HG02759 (cell line): ENCODE results near the gene SLC22A15.
"Not testable (repeated sequence)": the region's sequence is repeated elsewhere in the genome, so short reads cannot be mapped to it uniquely, and the experiment has no call there.

ENCODE experiments used
- ATAC-seq: cut with Tn5 transposase; IDR thresholded peaks from one replicate; pipeline ENCODE4 v1.9.1; 2021; ENCODE audit warnings: mild to moderate bottlenecking, moderate library complexity; ENCODE audit not compliant: unreplicated experiment

The SLC22A15 gene

GRCh38 chr1:115980998-115981993 lies 5.0 kb downstream of the SLC22A15 start:
- peak; percentile 38 for ATAC-seq

GRCh38 chr1:115982400-115982799 lies 6.1 kb downstream of the SLC22A15 start:
- ATAC-seq: peak; percentile 52

GRCh38 chr1:115983584-115983983 lies 7.3 kb downstream of the SLC22A15 start:
- ATAC-seq: no peak

DNA sequence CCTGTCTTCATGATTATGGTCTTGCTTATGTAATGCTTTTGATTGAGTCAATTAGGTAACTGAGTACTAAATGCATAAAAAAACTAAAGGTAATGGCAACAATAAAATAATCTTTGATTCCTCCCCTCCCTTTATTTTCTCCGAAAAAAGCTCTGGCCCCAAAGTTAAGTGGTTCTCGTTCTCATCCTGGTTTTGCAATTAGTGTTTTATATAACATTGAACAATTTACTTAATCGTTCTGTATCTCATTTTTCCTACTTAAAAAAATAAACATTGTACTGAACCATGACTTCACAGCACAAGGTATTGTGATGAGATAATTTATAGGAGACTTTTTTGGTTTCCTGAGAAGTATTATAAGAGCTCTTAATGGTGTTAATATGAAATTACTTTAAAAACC lies 11.3 kb downstream of the SLC22A15 start:
- no peak for ATAC-seq

DNA sequence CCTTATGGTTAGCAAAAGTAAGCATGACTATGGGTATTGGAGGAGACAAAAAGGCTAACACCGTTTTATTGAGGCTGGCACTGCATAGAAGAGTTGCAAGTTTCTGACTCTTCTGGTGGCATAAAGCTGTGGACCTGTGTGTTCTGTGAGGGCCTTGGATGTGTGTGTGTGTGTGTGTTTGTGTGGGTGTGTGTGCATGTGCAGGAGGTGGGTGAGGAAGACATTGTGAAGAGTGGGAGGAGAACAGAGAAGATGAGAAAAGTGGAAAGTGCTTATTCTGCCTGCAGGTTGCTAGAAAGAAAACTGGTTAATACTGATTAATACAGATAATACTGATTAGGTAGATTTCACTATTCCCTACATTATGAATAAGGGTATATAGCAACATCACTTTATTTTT lies 12.6 kb downstream of the SLC22A15 start:
- no peak for ATAC-seq

DNA sequence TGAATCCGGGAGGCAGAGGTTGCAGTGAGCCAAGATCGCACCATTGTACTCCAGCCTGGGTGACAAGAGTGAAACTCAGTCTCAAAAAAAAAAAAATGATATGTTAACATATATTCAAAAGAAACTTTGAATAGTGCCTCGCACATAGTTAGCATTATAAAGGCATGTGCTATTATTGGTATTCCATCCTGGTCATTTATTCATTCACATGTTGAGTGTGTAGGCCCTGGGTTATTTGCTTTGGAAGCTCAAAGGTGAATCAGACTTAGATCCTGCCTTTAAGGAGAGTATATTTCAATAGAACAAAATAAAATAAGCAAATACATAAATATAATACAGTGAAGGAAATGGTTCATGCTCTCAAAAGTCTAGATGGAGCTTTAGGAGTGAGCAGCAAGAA lies 13.4 kb downstream of the SLC22A15 start:
- no peak for ATAC-seq

DNA sequence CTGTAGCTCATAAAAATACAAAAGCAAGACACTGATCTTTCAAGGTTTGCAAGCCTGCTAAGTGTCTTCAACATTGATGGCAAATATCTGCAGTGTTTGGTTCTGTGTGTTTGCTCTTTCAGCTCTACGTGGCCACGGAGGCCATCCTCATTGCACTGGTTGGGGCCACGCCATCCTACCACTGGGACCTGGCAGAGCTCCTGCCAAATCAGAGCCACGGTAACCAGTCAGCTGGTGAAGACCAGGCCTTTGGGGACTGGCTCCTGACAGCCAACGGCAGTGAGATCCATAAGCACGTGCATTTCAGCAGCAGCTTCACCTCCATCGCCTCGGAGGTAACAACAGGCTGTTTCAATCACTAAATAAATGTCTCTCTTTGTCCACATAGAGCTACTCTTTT lies 15.6 kb downstream of the SLC22A15 start:
- no peak for ATAC-seq

- not testable (repeated sequence) for ATAC-seq
These were observed 21.6 kb downstream of the SLC22A15 start for GRCh38 chr1:115997921-115998320.

DNA sequence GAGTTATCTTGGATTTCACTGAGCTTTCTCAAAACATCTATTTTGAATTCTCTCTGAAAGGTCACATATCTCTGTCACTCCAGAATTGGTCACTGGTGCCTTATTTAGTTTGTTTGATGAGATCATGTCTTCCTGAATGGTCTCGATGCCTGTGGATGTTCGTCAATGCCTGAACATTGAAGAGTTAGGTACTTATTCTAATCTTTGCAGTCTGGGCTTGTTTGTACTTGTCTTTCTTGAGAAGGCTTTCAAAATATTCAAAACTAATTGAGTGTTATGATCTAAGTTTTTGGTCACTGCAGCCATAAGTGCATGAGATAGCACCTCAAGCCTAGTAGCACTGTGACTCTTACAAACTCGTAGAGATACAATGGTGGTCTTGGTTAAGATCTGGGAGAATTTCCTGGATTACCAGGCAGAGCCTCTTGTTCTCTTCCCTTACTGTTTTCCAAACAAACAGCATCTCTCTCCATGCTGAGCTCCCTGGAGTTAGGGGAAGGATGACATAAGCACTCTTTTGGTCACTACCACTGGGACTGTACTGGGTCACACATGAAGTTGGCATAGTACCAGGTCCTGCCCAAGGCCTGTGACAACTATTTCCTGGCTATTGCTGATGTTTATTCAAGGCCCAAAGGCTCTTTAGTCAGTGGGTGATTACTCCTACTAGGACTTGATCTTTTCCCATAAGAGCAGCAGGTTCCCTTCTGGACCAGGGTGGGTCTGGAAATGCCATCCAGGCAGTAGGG lies 25.6 kb downstream of the SLC22A15 start:
- no peak for ATAC-seq

- ATAC-seq: no peak
These were observed 26.6 kb downstream of the SLC22A15 start for GRCh38 chr1:116002781-116003420.

GRCh38 chr1:116003823-116004222 lies 27.5 kb downstream of the SLC22A15 start:
- ATAC-seq: no peak

- ATAC-seq: peak; percentile 87
These were observed 30.2 kb downstream of the SLC22A15 start for GRCh38 chr1:116006486-116006964.

- no peak for ATAC-seq
These were observed 32.5 kb downstream of the SLC22A15 start for GRCh38 chr1:116008656-116009390.

- no peak for ATAC-seq
These were observed 36.4 kb downstream of the SLC22A15 start for GRCh38 chr1:116012716-116013115.

GRCh38 chr1:116015679-116016078 lies 39.4 kb downstream of the SLC22A15 start:
- no peak for ATAC-seq

GRCh38 chr1:116018007-116018406 lies 41.7 kb downstream of the SLC22A15 start:
- ATAC-seq: no peak

GRCh38 chr1:116019653-116020253 lies 43.4 kb downstream of the SLC22A15 start:
- no peak for ATAC-seq

DNA sequence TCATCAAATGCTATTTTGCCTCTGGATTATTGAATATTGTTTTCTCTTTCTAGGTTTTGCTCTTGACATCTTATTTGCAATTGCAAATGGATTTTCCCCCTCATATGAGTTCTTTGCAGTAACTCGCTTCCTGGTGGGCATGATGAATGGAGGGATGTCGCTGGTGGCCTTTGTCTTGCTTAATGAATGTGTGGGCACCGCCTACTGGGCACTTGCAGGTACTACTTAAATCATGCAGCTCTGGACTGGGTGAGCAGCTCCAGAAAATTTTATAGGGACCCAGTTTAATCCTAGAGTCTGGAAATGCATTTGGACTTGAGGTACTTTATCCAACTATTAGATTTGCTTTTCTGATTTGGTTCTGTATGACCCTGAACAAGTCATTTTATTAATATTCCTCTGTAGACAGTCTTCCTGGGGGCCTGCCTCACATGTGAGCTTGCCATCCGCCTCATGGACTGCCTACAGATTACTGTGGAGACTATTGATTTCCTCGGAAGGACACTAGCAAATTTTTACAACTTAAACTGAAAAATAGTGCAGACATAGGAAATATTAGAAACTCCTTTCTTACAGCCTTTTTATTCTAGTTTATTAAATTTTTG lies 44.5 kb downstream of the SLC22A15 start:
- peak; percentile 89 for ATAC-seq

GRCh38 chr1:116024626-116025025 lies 48.3 kb downstream of the SLC22A15 start:
- no peak for ATAC-seq

GRCh38 chr1:116026631-116027030 lies 50.3 kb downstream of the SLC22A15 start:
- no peak for ATAC-seq
